ENCODE results near the gene GFOD1.

GRCh38 chr6:13318821-13319220 is 168.6 kb downstream of the GFOD1 start:
- no peak for TF ChIP-seq FOXM1 (IDR thresholded peaks at IDR 0.05; ENCODE audit: borderline replicate concordance)
- TF ChIP-seq FOXK2 (IDR thresholded peaks at IDR 0.05): no peak
- no peak for TF ChIP-seq SP1 (IDR thresholded peaks at IDR 0.05)
